ENCODE results near the gene UBTD2.
"Not testable (repeated sequence)": the region's sequence is repeated elsewhere in the genome, so short reads cannot be mapped to it uniquely, and the experiment has no call there.

The UBTD2 gene

DNA sequence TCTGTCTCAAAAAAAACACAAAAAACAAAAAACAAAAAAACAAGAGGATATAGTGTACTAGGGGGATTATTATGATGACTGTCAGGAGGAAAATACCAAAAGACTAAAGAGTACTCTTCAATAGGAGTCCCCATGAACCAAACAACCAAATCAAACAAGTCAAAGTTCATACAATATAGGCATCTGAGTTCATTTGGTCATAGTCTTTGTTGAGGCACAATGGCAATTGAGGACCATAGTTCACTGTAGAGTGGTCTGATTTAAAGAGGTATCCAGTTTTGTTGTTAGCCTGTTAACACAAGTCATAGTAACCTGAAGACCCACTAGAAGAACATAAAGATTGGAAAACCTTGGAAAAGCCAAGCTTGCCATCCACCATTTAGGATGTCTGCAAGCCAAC is 11.3 kb upstream of the UBTD2 start:
- intact Hi-C loops (cut with DNase I) = loop anchor here (5.0 kb wide), 1 partner anchor 188 kb away; no protein-coding TSS in a partner anchor

DNA sequence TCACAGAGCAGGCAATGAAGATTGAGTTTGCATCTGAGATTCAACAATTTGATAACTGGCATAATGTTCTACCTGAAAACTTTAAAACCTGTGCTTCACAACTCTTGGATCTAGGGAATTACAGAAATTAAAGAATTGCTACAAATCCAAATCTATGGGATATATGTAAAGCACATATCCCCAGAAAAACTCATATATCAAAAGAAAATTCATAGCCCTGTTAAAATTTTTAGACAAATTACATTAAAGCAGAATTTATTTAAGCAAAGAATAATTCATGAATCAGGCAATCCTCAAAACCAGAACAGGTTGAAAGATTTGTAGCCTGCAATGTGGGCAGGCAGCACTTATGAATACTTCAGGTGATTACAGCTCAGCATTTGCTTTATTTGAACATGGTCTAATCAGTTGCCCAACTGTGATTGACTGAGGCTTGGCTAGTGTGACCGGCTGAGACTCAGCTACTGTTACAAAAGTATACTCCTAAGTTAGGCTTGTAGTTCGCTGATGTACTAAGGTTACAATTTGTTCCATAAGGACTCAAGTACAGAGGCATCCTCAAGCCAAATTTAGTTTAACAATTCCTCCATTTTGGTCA is 10.3 kb upstream of the UBTD2 start:
- DNase-seq = peak in 1 of 42 donors; percentile 13
- intact Hi-C loops (cut with DNase I) = loop anchor here (5.0 kb wide), 1 partner anchor 187 kb away; no protein-coding TSS in a partner anchor

More for the DNA sequence above, 11.3 kb upstream of the UBTD2 start:
- DNase-seq = peak in 1 of 42 donors; percentile 9

GRCh38 chr5:172293054-172293744 is 9.6 kb upstream of the UBTD2 start:
- intact Hi-C loops (cut with DNase I) = loop anchor here (5.0 kb wide), 1 partner anchor 186 kb away; no protein-coding TSS in a partner anchor

DNA sequence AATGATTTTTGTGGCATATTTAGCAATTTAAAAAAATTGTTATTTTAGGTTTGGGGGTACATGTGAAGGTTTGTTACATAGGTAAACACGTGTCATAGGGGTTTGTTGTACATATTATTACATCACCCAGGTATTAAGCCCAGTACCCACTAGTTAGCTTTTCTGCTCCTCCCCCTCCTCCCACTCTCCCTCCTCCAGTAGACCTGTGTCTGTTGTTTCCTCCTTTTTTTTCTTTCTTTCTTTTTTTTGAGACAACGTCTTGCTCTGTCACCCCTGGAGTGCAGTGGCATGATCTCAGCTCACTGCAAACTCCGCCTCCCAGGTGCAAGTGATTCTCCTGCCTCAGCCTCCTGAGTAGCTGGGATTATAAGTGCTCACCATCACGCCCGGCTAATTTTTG is 8.3 kb upstream of the UBTD2 start:
- intact Hi-C loops (cut with DNase I) = loop anchor here (5.0 kb wide), 1 partner anchor 185 kb away; no protein-coding TSS in a partner anchor

More at GRCh38 chr5:172293054-172293744, 9.6 kb upstream of the UBTD2 start:
- peak; percentile 43 to 90 (median 74) for DNase-seq

GRCh38 chr5:172288465-172288864 is 4.9 kb upstream of the UBTD2 start:
- no peak for DNase-seq
- intact Hi-C loops (cut with DNase I) = loop anchor here (10.0 kb wide), 1 partner anchor 166 kb away; the partner anchor contains the start of gene SH3PXD2B

More for the DNA sequence above, 8.3 kb upstream of the UBTD2 start:
- peak in 2 of 42 donors; percentile 0 to 4 for DNase-seq

DNA sequence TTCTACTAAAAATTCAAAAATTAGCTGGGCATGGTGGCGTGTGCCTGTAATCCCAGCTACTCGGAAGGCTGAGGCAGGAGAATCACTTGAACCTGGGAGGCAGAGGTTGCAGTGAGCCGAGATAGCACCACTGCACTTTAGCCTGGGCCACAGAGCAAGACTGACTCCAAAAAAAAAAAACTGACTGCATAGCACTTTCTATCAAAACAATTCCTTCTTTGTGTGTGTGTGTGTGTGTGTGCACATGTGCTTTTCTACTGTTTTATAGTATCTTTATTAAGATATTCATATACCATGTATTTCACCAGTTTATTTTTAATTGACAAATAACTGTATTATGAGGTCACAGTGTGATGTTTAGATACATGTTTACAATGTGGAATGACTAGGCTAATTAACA is 3.6 kb upstream of the UBTD2 start:
- not testable (repeated sequence) for DNase-seq
- intact Hi-C loops (cut with DNase I) = loop anchor here (10.0 kb wide), 1 partner anchor 168 kb away; the partner anchor contains the start of gene SH3PXD2B

GRCh38 chr5:172285226-172286143 is 1.9 kb upstream of the UBTD2 start:
- peak in 3 of 42 donors; percentile 5 to 27 (median 12) for DNase-seq
- intact Hi-C loops (cut with DNase I) = loop anchor here (10.0 kb wide), 1 partner anchor 169 kb away; the partner anchor contains the start of gene SH3PXD2B

DNA sequence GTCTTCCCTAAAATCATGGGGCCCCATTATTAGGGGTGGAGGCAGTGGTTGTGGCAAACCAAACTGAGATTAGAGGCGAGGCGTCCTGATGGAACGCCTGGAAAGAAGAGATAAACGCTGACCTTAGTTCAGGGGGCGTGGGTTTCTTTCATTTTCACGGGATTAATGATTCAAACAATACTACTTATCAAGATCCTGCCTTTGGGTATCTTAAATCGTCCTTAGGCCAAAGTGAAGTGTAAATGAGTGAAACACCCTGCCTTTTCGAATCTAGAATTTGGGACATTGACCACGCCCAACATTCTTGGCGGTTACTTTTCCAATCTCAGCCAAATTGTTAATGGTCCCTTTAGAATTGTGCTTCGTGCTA is 1.0 kb upstream of the UBTD2 start:
- intact Hi-C loops (cut with DNase I) = loop anchor here (5.0 to 10.0 kb wide), 3 partner anchors 97 to 277 kb away; partner anchors contain the start of genes FBXW11, SH3PXD2B and STK10
- DNase-seq = no peak

DNA sequence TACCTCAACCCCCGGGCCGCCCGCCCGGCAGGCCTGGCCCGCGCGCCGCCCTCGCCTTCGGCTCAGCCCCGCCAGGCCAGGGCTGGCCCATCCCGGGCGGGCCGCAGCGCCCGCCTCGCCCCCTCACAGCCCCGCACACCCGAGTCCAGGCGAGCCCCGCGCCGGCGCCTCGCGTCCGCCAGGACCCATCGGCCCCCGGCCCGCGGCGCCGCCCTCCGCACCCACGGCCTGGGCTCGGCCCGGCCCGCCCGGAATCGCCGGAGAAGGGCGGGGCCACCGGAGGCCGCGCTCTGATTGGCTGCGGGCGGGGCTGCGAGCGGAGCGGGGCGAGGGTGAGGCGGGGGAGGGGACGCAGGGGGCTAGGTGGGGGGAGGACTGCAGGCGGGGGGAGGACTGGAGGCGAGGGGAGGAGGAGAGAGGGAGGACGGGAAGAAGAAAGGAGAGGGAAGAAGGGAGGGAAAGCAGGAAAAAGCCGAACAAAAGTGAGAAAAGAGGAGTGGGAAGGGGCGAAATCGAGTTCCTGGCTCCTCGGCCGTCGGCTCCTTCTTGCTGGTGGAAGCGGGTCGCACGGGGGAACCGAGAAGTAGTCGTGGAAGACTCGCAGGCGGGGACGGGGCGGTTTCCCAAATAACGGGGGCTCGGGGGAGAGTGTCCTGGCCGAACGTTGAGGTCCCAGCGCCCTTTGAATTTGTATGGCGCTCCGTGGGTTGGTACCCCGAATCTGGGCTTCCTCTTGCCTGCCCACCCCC is 472 bp upstream of the UBTD2 start:
- intact Hi-C loops (cut with DNase I) = loop anchor here (5.0 to 10.0 kb wide), 3 partner anchors 97 to 277 kb away; partner anchors contain the start of genes FBXW11, SH3PXD2B and STK10
- DNase-seq = peak; percentile 40 to 95 (median 89)

- DNase-seq = no peak
- intact Hi-C loops (cut with DNase I) = loop anchor here (5.0 to 10.0 kb wide), 3 partner anchors 95 to 275 kb away; partner anchors contain the start of genes FBXW11, SH3PXD2B and STK10
Observed at GRCh38 chr5:172282272-172283019, 1.1 kb downstream of the UBTD2 start.

GRCh38 chr5:172281346-172281745 is 2.2 kb downstream of the UBTD2 start:
- intact Hi-C loops (cut with DNase I) = loop anchor here (5.0 to 10.0 kb wide), 3 partner anchors 94 to 274 kb away; partner anchors contain the start of genes FBXW11, SH3PXD2B and STK10
- DNase-seq = no peak

DNA sequence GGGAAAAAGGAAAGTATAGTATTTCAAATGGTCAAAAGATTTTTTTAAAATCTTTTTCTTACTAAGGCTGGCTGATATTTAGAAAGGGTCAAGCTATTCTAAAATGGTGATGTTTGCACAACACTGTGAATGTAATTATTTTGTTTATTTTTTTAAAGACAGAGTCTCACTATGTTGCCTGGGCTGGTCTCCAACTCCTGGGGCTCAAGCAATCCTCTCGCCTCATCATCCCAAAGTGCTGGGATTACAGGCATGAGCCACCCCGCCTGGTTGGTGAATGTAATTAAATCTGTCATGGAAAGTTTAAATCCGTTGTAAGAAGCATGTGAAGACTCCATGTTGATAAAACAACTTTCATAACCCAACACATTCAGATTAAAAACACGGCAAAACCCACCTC is 2.6 kb downstream of the UBTD2 start:
- intact Hi-C loops (cut with DNase I) = loop anchor here (5.0 to 10.0 kb wide), 3 partner anchors 94 to 274 kb away; partner anchors contain the start of genes FBXW11, SH3PXD2B and STK10
- peak in 1 of 42 donors; percentile 41 for DNase-seq

DNA sequence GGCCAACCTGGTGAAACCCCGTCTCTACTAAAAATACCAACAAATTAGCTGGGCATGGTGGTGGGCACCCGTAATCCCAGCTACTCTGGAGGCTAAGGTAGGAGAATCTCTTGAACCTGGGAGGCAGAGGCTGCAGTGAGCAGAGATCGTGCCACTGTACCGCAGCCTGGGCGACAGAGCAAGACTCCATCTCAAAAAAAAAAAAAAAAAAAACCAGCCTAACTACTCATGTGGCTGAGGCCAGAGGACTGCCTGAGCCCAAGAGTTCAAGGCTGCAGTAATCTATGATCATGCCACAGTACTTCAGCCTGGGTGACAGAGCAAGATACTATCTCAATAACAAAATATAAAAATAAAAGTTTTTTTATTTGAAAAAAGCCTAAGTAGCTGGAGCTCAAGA is 3.2 kb downstream of the UBTD2 start:
- DNase-seq = no peak
- intact Hi-C loops (cut with DNase I) = loop anchor here (5.0 to 10.0 kb wide), 3 partner anchors 93 to 273 kb away; partner anchors contain the start of genes FBXW11, SH3PXD2B and STK10

- no peak for DNase-seq
- intact Hi-C loops (cut with DNase I) = no loop called here
Observed at GRCh38 chr5:172278356-172278755, 5.2 kb downstream of the UBTD2 start.

- intact Hi-C loops (cut with DNase I) = no loop called here
- no peak for DNase-seq
Observed at GRCh38 chr5:172276214-172276613, 7.3 kb downstream of the UBTD2 start.

GRCh38 chr5:172274951-172275753 is 8.4 kb downstream of the UBTD2 start:
- intact Hi-C loops (cut with DNase I) = no loop called here

More at GRCh38 chr5:172274951-172275753, 8.4 kb downstream of the UBTD2 start:
- peak in 22 of 42 donors; percentile 8 to 67 (median 36) for DNase-seq

Measured in head of caudate nucleus (tissue), 42 donors.